ENCODE measurements around the gene TMPRSS13. TPM values are rescaled to one million over a fixed set of nuclear protein-coding genes. Genes with fewer than 3 reads are reported as not detected.
A peak's percentile ranks its signal among the peaks of the same experiment; 100 is the strongest.

The TMPRSS13 gene
- total RNA-seq, 2 donors from 2014 or later = 1.2 to 14.7 TPM

DNA sequence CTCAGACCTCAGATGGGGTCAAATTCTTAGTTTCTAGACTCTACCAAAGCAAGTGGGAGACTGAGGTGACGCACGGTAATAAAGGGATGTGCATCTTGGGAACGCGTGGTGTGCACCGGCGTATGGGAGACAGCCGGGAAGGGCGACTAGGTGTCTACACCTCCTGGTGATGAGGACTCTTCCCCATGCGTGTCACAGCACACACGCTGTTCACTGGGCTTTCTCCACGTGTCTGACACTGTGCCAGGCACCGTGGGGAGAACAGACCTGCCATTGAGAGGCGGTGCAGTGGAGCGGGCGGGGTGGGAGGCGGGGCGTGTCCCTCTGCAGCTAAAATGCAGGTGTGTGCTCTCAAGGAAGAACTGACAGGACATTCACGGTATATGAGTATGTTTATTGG lies 58.0 kb downstream of the TMPRSS13 start:
- no peaks in the 10 kb centered on the region for H3K4me1 ChIP-seq (replicated peaks)
- WGBS = 74% methylated on average over 18 of the region's 18 CpGs
- no peaks in the 10 kb centered on the region for H3K9me3 ChIP-seq
- DNase-seq (ENCODE audit: low spot score) = no peak
- H3K36me3 ChIP-seq = no peaks in the 10 kb centered on the region
- H3K27me3 ChIP-seq (replicated peaks; ENCODE audit: insufficient read depth) = no peaks in the 10 kb centered on the region
- H3K4me3 ChIP-seq = no peak overlapping the region
- intact Hi-C loops (cut with DNase I) = no loop called here
- no peak overlapping the region for H3K27ac ChIP-seq
- TF ChIP-seq, protein P1, sequence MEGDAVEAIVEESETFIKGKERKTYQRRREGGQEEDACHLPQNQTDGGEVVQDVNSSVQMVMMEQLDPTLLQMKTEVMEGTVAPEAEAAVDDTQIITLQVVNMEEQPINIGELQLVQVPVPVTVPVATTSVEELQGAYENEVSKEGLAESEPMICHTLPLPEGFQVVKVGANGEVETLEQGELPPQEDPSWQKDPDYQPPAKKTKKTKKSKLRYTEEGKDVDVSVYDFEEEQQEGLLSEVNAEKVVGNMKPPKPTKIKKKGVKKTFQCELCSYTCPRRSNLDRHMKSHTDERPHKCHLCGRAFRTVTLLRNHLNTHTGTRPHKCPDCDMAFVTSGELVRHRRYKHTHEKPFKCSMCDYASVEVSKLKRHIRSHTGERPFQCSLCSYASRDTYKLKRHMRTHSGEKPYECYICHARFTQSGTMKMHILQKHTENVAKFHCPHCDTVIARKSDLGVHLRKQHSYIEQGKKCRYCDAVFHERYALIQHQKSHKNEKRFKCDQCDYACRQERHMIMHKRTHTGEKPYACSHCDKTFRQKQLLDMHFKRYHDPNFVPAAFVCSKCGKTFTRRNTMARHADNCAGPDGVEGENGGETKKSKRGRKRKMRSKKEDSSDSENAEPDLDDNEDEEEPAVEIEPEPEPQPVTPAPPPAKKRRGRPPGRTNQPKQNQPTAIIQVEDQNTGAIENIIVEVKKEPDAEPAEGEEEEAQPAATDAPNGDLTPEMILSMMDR (IDR thresholded peaks at IDR 0.05) = no peak
- TF ChIP-seq POLR2A (IDR thresholded peaks at IDR 0.05) = no peak

DNA sequence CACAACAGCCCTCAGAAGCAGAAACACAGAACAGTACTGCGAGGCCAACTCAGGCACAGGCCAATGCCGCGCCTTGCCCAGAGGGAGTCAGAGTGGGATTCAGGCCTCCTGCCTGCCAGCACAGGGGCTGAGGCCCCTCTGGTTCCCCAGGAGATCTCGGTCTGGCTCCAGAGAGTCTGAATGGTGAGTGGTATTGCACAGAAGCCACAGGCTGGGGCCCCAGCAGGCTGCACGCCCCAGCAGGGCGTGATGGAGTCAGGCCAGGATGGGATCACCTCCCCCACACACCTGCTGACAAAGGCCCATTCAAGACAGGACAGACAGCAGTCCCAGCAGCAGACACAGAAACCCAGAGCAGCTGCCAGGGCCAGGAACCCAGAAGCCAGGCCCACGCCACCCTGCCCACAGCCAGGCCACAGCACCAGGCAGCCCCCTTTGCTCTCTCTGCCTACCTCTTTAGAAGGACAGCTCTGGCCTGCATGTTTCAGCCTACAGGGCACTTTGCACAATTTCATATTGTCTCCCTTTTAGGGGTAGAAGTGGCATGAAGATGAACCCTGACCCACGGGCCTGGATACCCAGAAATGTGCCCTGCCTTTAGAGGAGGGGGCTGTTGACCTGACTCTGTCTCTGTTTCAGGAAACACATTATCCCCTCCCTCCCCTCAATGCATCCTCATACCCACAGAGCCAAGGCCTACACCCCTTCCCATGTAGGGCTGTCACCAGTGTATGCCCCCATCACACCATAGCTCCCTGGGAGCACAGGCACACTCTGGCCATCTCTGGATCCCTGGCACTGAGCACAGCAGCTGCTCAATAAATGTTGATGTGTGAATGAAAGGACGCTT lies 58.9 kb downstream of the TMPRSS13 start:
- intact Hi-C loops (cut with DNase I) = no loop called here
- WGBS = 54% methylated on average over 9 of the region's 9 CpGs
- no peak for TF ChIP-seq POLR2A (IDR thresholded peaks at IDR 0.05)
- TF ChIP-seq, protein P1 (IDR thresholded peaks at IDR 0.05) = no peak
- TF ChIP-seq POLR2AphosphoS5 (IDR thresholded peaks at IDR 0.05) = no peak
- Histone ChIP-seq H3K27ac (no peak overlapping the region), H3K4me3 (no peak overlapping the region), H3K9me3 (no peaks in the 10 kb centered on the region), H3K36me3 (no peaks in the 10 kb centered on the region), H3K4me1 (replicated peaks) (no peaks in the 10 kb centered on the region), H3K27me3 (replicated peaks; ENCODE audit: insufficient read depth) (no peaks in the 10 kb centered on the region)
- no peak for DNase-seq (ENCODE audit: low spot score)

DNA sequence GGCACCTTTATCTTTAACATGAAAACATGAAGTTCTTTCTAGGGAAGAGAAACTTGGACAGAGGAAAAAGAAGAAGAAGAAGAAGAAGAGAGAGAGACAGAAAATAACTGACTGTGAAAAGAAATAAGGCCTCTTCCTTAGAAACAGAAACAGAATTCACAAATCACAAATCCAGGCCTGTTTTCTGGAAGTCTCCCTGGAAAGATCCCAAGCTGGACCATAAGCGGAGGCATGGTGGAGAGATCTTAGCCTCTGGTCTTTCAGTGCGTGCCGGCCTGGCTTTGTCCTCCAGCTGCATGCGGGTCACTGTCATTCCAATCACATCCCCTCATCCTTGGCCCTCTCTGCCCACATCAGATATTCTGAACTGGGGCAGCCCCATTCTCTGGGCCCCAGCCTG lies 59.6 kb downstream of the TMPRSS13 start:
- TF ChIP-seq, protein P1 (IDR thresholded peaks at IDR 0.05) = no peak
- TF ChIP-seq POLR2AphosphoS5 (IDR thresholded peaks at IDR 0.05) (no peak), POLR2A (IDR thresholded peaks at IDR 0.05) (no peak)
- no peak for DNase-seq (ENCODE audit: low spot score)
- intact Hi-C loops (cut with DNase I) = no loop called here
- Histone ChIP-seq H3K4me3 (no peak overlapping the region), H3K27ac (peak overlapping the region in 1 of 2 donors; percentile 15), H3K27me3 (replicated peaks; ENCODE audit: insufficient read depth) (no peaks in the 10 kb centered on the region), H3K36me3 (no peaks in the 10 kb centered on the region), H3K4me1 (replicated peaks) (no peaks in the 10 kb centered on the region), H3K9me3 (no peaks in the 10 kb centered on the region)
- 33% methylated on average over 4 of the region's 4 CpGs for WGBS

DNA sequence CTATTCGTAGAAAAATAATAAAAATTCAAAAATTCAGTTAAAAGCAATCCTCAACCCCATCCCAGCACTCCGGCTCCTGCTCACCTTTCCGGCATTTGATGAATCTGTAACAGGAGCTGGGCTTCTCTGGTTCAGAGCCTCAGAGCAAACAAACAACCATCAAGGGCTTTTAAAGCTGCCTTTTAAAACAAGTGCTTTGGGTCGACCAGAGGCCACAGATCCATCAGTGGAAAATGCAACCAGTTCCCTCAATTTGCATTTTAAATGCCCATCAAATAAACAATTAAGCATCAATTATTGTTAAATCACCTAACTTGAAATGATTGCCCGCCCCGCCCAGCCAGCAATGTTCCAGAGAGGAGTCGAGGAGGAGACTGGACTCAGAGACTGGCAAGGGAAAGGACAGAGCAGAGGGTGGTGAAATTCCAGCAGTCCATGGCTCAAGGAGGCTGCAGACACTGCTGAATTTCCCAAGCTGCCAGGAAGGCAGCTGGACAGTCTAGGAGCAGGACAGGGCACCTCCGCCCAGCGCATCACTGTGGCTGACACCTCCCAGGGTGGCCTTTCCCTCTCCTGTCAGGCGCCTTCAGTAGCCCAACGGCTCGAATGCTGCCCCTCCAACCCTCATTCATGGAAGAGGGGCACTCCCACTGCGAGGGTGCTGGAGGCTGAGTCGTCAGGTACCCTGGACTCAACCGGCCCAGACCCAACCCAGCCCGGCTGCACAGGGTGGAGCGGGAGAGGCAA lies 60.2 kb downstream of the TMPRSS13 start:
- Histone ChIP-seq H3K4me3 (no peak overlapping the region), H3K4me1 (replicated peaks) (no peaks in the 10 kb centered on the region), H3K36me3 (no peaks in the 10 kb centered on the region), H3K27me3 (replicated peaks; ENCODE audit: insufficient read depth) (no peaks in the 10 kb centered on the region), H3K27ac (peak overlapping the region in 1 of 2 donors; percentile 15), H3K9me3 (no peaks in the 10 kb centered on the region)
- intact Hi-C loops (cut with DNase I) = no loop called here
- DNase-seq (ENCODE audit: low spot score) = no peak
- TF ChIP-seq, protein P1 (IDR thresholded peaks at IDR 0.05) = no peak
- TF ChIP-seq POLR2AphosphoS5 (IDR thresholded peaks at IDR 0.05) (no peak), POLR2A (IDR thresholded peaks at IDR 0.05) (no peak)
- 63% methylated on average over 15 of the region's 17 CpGs for WGBS
